Peyer's patch (tissue), 4 donors: ENCODE results near the gene CDA. TPM values are rescaled to one million over a fixed set of nuclear protein-coding genes. Genes with fewer than 3 reads are reported as not detected.
A peak's percentile ranks its signal among the peaks of the same experiment; 100 is the strongest.

ENCODE experiments used
- DNase-seq, 3 donors: peaks; one replicate each; pipeline ENCODE4 v3.0.0-alpha.2; 2017 to 2019
- H3K27ac ChIP-seq, 4 donors: fragments of 200-600 bp; sonication (generic); one replicate each; pipeline ENCODE4 v1.5.1; 2016 to 2019
- H3K27me3 ChIP-seq, 2 donors: fragments of 200-600 bp; sonication (generic); one replicate each; pipeline ENCODE4 v1.5.1; 2019
- H3K36me3 ChIP-seq, 3 donors: fragments of 200-600 bp; sonication (generic); one replicate each; pipeline ENCODE4 v1.5.1; 2016 to 2019
- H3K4me1 ChIP-seq, 4 donors: fragments of 200-600 bp; sonication (generic); one replicate each; pipeline ENCODE4 v1.5.1; 2016 to 2019
- H3K4me3 ChIP-seq, 4 donors: fragments of 200-600 bp; sonication (generic); 1 replicate in 3 of 4; 2 replicates in 1 of 4; pipeline ENCODE4 v1.5.1; 2016 to 2019; ENCODE audit warnings: mild to moderate bottlenecking in 1 of 4
- H3K9me3 ChIP-seq, 4 donors: fragments of 200-600 bp; sonication (generic); one replicate each; pipeline ENCODE4 v1.5.1; 2016 to 2019; ENCODE audit warnings: mild to moderate bottlenecking in 1 of 4
- POLR2A ChIP-seq, 2 donors: fragments of 450-650 bp; IDR thresholded peaks; one replicate each; pipeline ENCODE4 v1.5.1; 2017; ENCODE audit warnings: antibody characterized with exemption in 2 of 2, mild to moderate bottlenecking in 2 of 2, moderate library complexity in 2 of 2
- total RNA-seq, 4 donors: library from RNA; depleted of rRNA; stranded (reverse); fragments of >200 nt; gene quantifications; one replicate each; pipeline ENCODE4 v1.1.0, GENCODE V29; 2016
- TF ChIP-seq, protein P1 (sequence below), 6 experiments: fragments of 450-650 bp in 4 of 6; fragments of 200-600 bp in 2 of 6; sonication (generic) in 1 of 6; IDR thresholded peaks; one replicate each; pipeline ENCODE4 v1.5.1; 2017 to 2019; ENCODE audit warnings: antibody characterized with exemption in 6 of 6, mild to moderate bottlenecking in 3 of 6, moderate library complexity in 1 of 6

Gene CDA
- total RNA-seq, 4 donors from 2014 or later = 33.9 to 47.1 (median 39.1) TPM; not detected in 1

DNA sequence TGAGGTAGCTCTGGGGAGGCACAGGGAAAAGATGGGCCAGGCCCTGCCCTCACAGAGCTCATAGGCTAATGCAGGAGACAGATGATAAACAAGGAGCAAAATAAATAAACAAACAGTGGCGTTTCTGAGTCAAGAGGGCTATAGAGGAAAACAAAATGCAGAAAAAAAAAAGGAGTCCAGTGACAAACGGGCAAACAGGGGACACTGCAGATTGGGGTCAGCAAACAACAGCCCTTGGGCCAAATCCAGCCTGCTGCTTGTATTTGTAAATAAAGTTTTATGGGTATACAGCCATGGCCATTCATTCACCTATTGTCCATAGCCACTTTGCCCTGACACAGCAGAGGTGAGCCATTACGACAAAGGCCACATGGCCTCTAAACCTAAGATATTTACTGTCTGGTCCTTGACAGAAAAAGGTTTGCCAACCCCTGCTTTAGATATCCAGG lies 25.3 kb downstream of the CDA start:
- Histone ChIP-seq H3K27ac (peak overlapping the region in 3 of 4 donors; percentile 45 to 89 (median 70)), H3K4me3 (no peak overlapping the region), H3K36me3 (no peaks in the 10 kb centered on the region), H3K9me3 (no peaks in the 10 kb centered on the region), H3K4me1 (peaks cover 0 to 13% (median 0%) of the 10 kb centered on the region in 4 donors), H3K27me3 (no peaks in the 10 kb centered on the region)
- TF ChIP-seq, protein P1, sequence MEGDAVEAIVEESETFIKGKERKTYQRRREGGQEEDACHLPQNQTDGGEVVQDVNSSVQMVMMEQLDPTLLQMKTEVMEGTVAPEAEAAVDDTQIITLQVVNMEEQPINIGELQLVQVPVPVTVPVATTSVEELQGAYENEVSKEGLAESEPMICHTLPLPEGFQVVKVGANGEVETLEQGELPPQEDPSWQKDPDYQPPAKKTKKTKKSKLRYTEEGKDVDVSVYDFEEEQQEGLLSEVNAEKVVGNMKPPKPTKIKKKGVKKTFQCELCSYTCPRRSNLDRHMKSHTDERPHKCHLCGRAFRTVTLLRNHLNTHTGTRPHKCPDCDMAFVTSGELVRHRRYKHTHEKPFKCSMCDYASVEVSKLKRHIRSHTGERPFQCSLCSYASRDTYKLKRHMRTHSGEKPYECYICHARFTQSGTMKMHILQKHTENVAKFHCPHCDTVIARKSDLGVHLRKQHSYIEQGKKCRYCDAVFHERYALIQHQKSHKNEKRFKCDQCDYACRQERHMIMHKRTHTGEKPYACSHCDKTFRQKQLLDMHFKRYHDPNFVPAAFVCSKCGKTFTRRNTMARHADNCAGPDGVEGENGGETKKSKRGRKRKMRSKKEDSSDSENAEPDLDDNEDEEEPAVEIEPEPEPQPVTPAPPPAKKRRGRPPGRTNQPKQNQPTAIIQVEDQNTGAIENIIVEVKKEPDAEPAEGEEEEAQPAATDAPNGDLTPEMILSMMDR (IDR thresholded peaks at IDR 0.05) = no peak
- TF ChIP-seq POLR2A (IDR thresholded peaks at IDR 0.05) = no peak
- no peak for DNase-seq

DNA sequence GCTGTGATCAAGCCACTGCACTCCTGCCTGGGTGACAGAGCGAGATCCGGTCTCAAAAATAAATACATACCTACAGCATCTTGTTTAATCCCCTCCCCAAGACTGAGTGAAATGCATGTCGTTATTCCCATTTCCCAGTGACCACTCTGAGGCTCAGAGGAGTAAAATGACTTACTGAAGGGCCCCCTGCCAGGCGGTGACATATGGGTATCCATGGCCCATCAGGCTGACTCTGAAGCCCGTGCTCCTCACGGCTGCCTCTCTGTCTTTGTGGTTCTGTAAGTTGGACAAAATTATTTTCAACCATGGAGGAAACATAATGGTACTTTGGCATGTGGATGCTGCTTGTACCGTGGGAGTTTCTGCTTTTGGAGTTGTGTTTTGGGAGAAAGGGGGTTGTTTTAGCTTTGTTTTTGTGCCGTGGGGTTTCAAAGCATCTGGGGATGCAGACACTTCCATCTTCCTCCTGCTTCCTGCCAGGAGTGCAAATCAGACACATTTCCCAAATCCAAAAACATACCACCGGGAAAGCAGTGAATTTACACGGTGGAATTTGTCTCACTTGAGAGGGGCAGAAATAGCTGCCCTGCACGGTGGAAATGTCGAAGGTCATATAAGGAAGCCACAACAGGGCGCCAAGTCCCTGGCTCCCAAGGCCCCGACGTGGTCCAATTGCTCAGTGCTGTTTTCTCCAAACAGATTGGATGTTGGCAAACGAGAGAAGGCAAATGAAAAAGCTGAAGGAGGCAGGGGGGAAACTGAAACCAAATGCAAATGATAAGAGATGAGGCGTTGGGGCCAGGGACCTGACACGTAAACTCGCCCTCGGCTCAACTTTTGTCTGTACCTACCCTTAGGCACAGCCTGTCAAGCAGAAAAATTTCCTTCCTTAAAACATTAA lies 27.3 kb downstream of the CDA start:
- H3K4me1 ChIP-seq = peaks cover 0 to 13% (median 0%) of the 10 kb centered on the region in 4 donors
- H3K36me3 ChIP-seq = no peaks in the 10 kb centered on the region
- TF ChIP-seq, protein P1 (IDR thresholded peaks at IDR 0.05) = no peak
- no peak for TF ChIP-seq POLR2A (IDR thresholded peaks at IDR 0.05)
- no peaks in the 10 kb centered on the region for H3K27me3 ChIP-seq
- H3K27ac ChIP-seq = no peak overlapping the region
- no peak overlapping the region for H3K4me3 ChIP-seq
- no peaks in the 10 kb centered on the region for H3K9me3 ChIP-seq
- no peak for DNase-seq

DNA sequence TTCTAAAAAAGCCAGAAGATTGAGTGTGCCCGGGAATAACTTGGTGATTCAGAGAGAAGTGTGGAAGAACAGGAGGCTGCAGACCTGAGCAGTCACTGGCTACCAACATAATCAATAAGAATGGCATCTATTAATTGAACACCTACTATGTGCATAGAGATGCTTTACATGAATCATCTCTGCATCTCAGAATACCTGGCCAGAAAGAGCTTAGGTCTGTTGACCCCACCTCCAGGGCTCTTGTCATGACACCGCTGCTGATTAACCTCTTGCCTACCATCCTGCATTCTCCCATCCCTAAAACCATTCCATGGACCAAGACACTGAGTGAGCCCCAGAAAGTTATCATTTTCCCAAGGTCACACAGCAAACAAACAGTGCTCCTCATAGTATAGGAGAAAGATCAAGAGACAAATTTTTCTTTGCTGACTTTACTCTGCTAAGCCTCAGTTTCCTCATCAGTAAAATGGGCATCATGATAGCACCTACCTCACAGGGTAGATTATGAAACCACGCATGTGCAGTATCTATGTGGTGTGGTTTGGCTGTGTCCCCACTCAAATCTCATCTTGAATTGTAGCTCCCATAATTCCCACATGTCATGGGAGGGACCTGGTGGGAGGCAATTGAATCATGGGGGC lies 28.1 kb downstream of the CDA start:
- Histone ChIP-seq H3K4me3 (no peak overlapping the region), H3K4me1 (peaks cover 0 to 13% (median 0%) of the 10 kb centered on the region in 4 donors), H3K27me3 (no peaks in the 10 kb centered on the region), H3K36me3 (no peaks in the 10 kb centered on the region), H3K27ac (no peak overlapping the region), H3K9me3 (no peaks in the 10 kb centered on the region)
- no peak for TF ChIP-seq POLR2A (IDR thresholded peaks at IDR 0.05)
- TF ChIP-seq, protein P1 (IDR thresholded peaks at IDR 0.05) = no peak
- DNase-seq = no peak

DNA sequence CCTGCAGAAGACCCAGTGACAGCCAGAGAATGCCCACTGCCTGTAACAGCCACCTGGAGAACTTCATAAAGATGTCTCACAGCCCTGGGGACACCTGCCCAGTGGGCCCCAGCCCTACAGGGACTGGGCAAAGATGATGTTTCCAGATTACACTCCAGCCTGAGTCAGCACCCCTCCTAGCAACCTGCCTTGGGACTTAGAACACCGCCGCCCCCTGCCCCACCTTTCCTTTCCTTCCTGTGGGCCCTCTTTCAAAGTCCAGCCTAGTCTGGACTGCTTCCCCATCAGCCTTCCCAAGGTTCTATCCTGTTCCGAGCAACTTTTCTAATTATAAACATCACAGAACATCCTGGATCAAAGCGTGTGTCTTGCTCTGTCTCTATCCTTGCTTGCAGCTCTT lies 29.7 kb downstream of the CDA start:
- Histone ChIP-seq H3K27me3 (no peaks in the 10 kb centered on the region), H3K4me3 (no peak overlapping the region), H3K36me3 (no peaks in the 10 kb centered on the region), H3K27ac (no peak overlapping the region), H3K9me3 (no peaks in the 10 kb centered on the region), H3K4me1 (peaks cover 0 to 12% (median 0%) of the 10 kb centered on the region in 4 donors)
- DNase-seq = no peak
- no peak for TF ChIP-seq POLR2A (IDR thresholded peaks at IDR 0.05)
- TF ChIP-seq, protein P1 (IDR thresholded peaks at IDR 0.05) = no peak

DNA sequence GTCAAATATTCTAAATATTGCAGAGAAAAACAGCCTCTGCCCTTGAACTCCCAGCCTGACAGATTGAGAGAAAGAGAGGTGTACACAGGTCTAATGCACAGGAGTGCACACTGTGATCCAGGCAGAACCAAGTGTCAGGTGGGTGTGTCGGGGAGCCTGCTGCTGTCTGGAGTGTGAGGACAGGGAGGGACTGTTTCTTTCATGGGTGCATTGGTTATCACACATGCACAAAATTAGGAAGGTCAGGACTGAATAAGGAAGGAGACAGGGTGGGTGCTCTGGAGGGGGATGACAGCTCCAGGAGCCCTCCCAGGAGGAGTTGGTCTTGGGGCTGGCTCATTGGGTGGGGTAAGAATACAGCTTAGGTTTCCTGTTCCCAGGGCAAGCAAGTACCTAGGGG lies 31.1 kb downstream of the CDA start:
- Histone ChIP-seq H3K4me3 (no peak overlapping the region), H3K27me3 (no peaks in the 10 kb centered on the region), H3K36me3 (no peaks in the 10 kb centered on the region), H3K27ac (no peak overlapping the region), H3K4me1 (no peaks in the 10 kb centered on the region), H3K9me3 (no peaks in the 10 kb centered on the region)
- DNase-seq = no peak
- no peak for TF ChIP-seq POLR2A (IDR thresholded peaks at IDR 0.05)
- TF ChIP-seq, protein P1 (IDR thresholded peaks at IDR 0.05) = no peak
